ENCODE results near the gene ID3. TPM values are rescaled to one million over a fixed set of nuclear protein-coding genes. Genes with fewer than 3 reads are reported as not detected.

ID3 gene
- polyA plus RNA-seq, 3 donors = 1.1 to 31.1 (median 2.5) TPM

DNA sequence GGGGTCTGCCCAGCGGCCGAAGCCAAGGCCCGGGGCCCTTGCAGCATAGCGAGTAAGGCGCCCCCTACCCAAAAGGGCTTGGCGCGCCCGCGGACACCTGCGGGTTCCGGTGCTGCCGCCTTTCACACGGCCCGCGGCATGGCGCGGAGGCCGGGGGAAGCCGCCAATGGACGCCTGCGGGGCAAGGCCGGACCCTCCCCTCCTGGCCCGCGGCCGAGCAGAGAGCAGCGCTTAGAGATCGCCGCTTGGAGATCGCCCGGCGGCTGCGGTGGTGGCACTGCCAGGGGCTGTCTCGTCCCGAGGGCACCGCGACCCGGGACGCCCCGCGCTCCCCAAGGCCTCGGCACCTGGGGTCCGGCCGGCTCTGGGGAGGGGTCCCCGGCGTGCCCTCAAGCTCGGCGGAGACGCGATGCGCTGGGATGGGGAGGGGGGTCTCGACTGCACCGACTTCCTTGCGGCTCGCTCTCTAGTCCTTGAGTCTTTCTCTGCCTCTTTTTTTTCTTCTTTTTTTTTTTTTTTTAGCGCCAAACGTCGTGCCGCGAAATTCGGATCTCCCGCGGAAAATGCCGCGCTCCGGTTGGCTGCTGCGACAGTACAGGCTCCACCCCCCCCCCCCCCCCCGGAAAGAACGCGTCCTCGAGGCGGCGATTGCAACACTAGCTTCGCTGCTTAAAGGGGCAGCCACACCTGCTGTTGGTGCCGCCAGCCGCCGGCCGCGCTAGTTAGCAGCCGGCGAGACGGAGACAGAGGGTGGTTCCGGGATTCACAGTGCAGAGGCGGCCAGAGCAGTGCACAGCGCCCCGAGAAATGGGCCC lies 28.3 kb downstream of the ID3 start, which contains the start of gene E2F2:
Gene E2F2, minus strand, starts transcription at position 487 of the 815 bp plus-strand sequence. Its CDS starts 440 bp downstream, at position 47.
- peak within 1 kb of the TSS; percentile 93 to 99 for H3K27ac ChIP-seq (ENCODE audit: low read depth in 1 of 2, low read length in 2 of 2)

DNA sequence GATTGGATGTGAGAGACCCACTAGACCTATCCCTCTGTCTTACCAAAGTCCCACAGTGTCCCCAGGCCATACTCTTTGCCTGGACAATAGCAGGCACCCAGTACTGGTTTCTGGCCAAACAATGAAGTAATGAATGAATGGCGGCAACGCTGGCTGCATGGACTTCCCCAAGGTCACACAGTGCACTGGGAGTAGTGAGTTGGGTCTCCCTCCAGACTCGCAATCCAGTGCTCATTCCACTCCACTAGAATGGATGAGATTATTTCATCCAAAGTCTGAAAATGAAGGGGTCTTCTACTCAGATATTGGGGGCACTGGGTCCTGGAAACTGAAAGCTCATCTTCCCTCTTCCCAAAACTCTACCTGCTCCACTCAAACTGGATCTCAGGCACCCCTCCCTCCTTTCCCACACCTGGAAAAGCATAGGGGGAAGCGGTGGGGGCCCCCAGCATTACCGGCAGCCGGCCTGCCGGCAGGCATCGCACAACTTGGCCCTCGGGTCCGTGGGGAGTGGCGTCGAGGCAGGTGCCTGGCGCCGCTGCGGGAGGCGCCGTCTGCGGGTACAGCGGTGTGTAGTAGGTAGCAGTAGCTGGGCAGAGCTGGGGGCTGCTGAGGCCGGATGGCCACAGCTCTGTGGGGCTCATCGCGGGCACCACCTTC lies 29.1 kb downstream of the ID3 start:
- peak overlapping the region; percentile 94 to 99 (median 97) for H3K27ac Mint-ChIP-seq
- H3K79me2 ChIP-seq (ENCODE audit: insufficient read depth, low read length) = peaks cover 65% of the 10 kb centered on the region
- peak overlapping the region; percentile 73 for H3K9ac ChIP-seq (ENCODE audit: insufficient read depth, low read length, poor library complexity, severe bottlenecking)
- TF ChIP-seq, protein P1, sequence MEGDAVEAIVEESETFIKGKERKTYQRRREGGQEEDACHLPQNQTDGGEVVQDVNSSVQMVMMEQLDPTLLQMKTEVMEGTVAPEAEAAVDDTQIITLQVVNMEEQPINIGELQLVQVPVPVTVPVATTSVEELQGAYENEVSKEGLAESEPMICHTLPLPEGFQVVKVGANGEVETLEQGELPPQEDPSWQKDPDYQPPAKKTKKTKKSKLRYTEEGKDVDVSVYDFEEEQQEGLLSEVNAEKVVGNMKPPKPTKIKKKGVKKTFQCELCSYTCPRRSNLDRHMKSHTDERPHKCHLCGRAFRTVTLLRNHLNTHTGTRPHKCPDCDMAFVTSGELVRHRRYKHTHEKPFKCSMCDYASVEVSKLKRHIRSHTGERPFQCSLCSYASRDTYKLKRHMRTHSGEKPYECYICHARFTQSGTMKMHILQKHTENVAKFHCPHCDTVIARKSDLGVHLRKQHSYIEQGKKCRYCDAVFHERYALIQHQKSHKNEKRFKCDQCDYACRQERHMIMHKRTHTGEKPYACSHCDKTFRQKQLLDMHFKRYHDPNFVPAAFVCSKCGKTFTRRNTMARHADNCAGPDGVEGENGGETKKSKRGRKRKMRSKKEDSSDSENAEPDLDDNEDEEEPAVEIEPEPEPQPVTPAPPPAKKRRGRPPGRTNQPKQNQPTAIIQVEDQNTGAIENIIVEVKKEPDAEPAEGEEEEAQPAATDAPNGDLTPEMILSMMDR (IDR thresholded peaks at IDR 0.05) = no peak
- peaks cover 0 to 4% (median 0%) of the 10 kb centered on the region in 3 donors for H3K27me3 Mint-ChIP-seq (ENCODE audit: low read depth in 3 of 3)
- no peaks in the 10 kb centered on the region for H3K9me3 ChIP-seq (replicated peaks in 1 of 2; ENCODE audit: control insufficient read depth in 1 of 2, insufficient read depth in 1 of 2, low read length in 2 of 2)
- peak overlapping the region; percentile 100 for H3K4me2 ChIP-seq (replicated peaks; ENCODE audit: extremely low read depth, low read length, poor library complexity, severe bottlenecking)
- no peaks in the 10 kb centered on the region for H3K27me3 ChIP-seq (ENCODE audit: control insufficient read depth in 2 of 2, insufficient read depth in 2 of 2, low read length in 2 of 2)
- peak in 2 of 3 donors; percentile 43 to 52 for DNase-seq
- peak overlapping the region; percentile 82 to 94 for H3K4me3 Mint-ChIP-seq
- H3K9me3 Mint-ChIP-seq = no peaks in the 10 kb centered on the region
- peak overlapping the region; percentile 74 to 99 for H3K27ac ChIP-seq (ENCODE audit: low read depth in 1 of 2, low read length in 2 of 2)
- WGBS (ENCODE audit: insufficient coverage) = 1% methylated on average over 19 of the region's 22 CpGs
- H3K4me1 ChIP-seq (ENCODE audit: control insufficient read depth in 1 of 2, insufficient read depth in 2 of 2, low read length in 2 of 2) = peaks cover 94 to 99% of the 10 kb centered on the region in 2 donors
- intact Hi-C loops (cut with micrococcal nuclease) = no loop called here
- peak overlapping the region; percentile 39 to 93 (median 87) for H3K4me3 ChIP-seq (replicated peaks in 1 of 3; ENCODE audit: low read depth in 2 of 3, low read length in 3 of 3)
- peaks cover 90% of the 10 kb centered on the region for H3K4me1 Mint-ChIP-seq
- no peaks in the 10 kb centered on the region for H3K36me3 ChIP-seq (replicated peaks in 1 of 2; ENCODE audit: control insufficient read depth in 1 of 2, insufficient read depth in 2 of 2, low read length in 2 of 2)
- peak overlapping the region; percentile 75 for H2AFZ ChIP-seq (ENCODE audit: insufficient read depth, low read depth, low read length, poor library complexity, severe bottlenecking)
- peaks cover 1 to 4% of the 10 kb centered on the region in 2 donors for H3K36me3 Mint-ChIP-seq
- no peaks in the 10 kb centered on the region for H4K20me1 ChIP-seq (ENCODE audit: insufficient read depth, low read length)

More for the DNA sequence above, 28.3 kb downstream of the ID3 start, which contains the start of gene E2F2:
- Mint-ChIP-seq H3K27ac (peak within 1 kb of the TSS; percentile 95 to 99 (median 97)), H3K36me3 (peaks cover 1 to 4% of the 10 kb centered on the region in 2 donors), H3K27me3 (ENCODE audit: low read depth in 3 of 3) (peaks cover 0 to 4% (median 0%) of the 10 kb centered on the region in 3 donors), H3K4me1 (peaks cover 90% of the 10 kb centered on the region), H3K9me3 (no peaks in the 10 kb centered on the region), H3K4me3 (peak within 1 kb of the TSS; percentile 93 to 95)
- H3K9ac ChIP-seq (ENCODE audit: insufficient read depth, low read length, poor library complexity, severe bottlenecking) = peak within 1 kb of the TSS; percentile 73
- peak within 1 kb of the TSS; percentile 75 for H2AFZ ChIP-seq (ENCODE audit: insufficient read depth, low read depth, low read length, poor library complexity, severe bottlenecking)
- peaks cover 94 to 99% of the 10 kb centered on the region in 2 donors for H3K4me1 ChIP-seq (ENCODE audit: control insufficient read depth in 1 of 2, insufficient read depth in 2 of 2, low read length in 2 of 2)
- H3K27me3 ChIP-seq (ENCODE audit: control insufficient read depth in 2 of 2, insufficient read depth in 2 of 2, low read length in 2 of 2) = no peaks in the 10 kb centered on the region
- no peaks in the 10 kb centered on the region for H4K20me1 ChIP-seq (ENCODE audit: insufficient read depth, low read length)
- whole genome bisulfite sequencing (ENCODE audit: insufficient coverage) = 0% methylated on average over 59 of the region's 85 CpGs
- H3K4me2 ChIP-seq (replicated peaks; ENCODE audit: extremely low read depth, low read length, poor library complexity, severe bottlenecking) = peak within 1 kb of the TSS; percentile 100
- TF ChIP-seq, protein P1 (IDR thresholded peaks at IDR 0.05) = no peak
- peak within 1 kb of the TSS; percentile 39 to 93 (median 87) for H3K4me3 ChIP-seq (replicated peaks in 1 of 3; ENCODE audit: low read depth in 2 of 3, low read length in 3 of 3)
- peaks cover 58% of the 10 kb centered on the region for H3K79me2 ChIP-seq (ENCODE audit: insufficient read depth, low read length)
- H3K36me3 ChIP-seq (replicated peaks in 1 of 2; ENCODE audit: control insufficient read depth in 1 of 2, insufficient read depth in 2 of 2, low read length in 2 of 2) = no peaks in the 10 kb centered on the region
- intact Hi-C loops (cut with micrococcal nuclease) = no loop called here
- peak; percentile 69 to 81 (median 76) for DNase-seq
- H3K9me3 ChIP-seq (replicated peaks in 1 of 2; ENCODE audit: control insufficient read depth in 1 of 2, insufficient read depth in 1 of 2, low read length in 2 of 2) = no peaks in the 10 kb centered on the region

Measured in CD14-positive monocyte (primary cell).